Measurements from ENCODE around the gene DHRS7.

DNA sequence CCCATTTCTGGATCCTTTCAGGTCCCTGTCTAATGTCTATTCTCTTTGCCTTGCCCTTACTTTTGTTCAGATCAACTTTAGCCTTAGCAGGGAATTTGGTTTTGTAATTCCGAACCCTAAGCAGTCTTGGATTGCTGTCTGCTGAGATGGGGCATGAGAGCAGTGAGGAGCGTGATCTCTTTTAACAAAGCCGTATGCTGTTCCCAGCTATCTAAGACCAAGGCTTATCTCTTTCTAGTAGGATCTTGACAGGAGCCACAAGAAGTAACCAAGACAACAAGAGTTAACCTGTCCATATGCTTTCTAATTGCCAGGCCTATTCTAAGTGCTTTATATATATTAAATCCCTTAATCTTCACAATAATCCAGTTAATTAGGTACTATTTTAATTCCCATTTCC is 4.5 kb upstream of the DHRS7 start:
- no peak for TF ChIP-seq POLR2AphosphoS5 (IDR thresholded peaks at IDR 0.05)
- no peak for TF ChIP-seq POLR2A (IDR thresholded peaks at IDR 0.05)

All from upper lobe of left lung (tissue), 4 donors.